Superior temporal gyrus (tissue), 1 donor: ENCODE results near the gene SEC63.
"Not testable (repeated sequence)": the region's sequence is repeated elsewhere in the genome, so short reads cannot be mapped to it uniquely, and the experiment has no call there.

Experiments used
- DNase-seq: peaks from one replicate; pipeline ENCODE4 v3.0.0-alpha.2; 2016; ENCODE audit errors: extremely low spot score

The SEC63 gene, protein sequence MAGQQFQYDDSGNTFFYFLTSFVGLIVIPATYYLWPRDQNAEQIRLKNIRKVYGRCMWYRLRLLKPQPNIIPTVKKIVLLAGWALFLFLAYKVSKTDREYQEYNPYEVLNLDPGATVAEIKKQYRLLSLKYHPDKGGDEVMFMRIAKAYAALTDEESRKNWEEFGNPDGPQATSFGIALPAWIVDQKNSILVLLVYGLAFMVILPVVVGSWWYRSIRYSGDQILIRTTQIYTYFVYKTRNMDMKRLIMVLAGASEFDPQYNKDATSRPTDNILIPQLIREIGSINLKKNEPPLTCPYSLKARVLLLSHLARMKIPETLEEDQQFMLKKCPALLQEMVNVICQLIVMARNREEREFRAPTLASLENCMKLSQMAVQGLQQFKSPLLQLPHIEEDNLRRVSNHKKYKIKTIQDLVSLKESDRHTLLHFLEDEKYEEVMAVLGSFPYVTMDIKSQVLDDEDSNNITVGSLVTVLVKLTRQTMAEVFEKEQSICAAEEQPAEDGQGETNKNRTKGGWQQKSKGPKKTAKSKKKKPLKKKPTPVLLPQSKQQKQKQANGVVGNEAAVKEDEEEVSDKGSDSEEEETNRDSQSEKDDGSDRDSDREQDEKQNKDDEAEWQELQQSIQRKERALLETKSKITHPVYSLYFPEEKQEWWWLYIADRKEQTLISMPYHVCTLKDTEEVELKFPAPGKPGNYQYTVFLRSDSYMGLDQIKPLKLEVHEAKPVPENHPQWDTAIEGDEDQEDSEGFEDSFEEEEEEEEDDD

GRCh38 chr6:107957909-107958688 is at the start of gene SEC63:
Gene SEC63, minus strand, starts transcription at chr6:107958208. Its CDS starts 199 bp downstream, at chr6:107958009.
- peak; percentile 94 for DNase-seq

DNA sequence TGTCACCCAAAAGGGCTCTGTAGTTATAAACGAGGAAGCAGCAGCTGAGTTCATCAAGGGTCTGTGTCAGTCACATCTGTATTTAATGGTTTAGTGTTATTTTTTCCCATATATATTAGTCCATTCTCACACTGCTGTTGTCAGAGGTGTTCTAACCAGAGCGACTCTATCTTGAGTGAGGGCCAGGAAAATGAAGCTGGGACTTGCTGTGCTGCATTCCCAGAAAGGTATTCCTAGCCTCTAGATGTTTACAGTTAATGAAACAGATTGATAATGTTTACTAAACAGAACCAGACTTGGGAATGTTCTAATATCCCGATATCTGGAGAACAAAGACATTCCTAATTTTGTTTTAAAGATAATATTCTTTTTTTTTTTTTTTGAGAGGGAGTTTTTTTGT is 48.0 kb upstream of the SEC63 start:
- no peak for DNase-seq

GRCh38 chr6:108004861-108005260 is 46.9 kb upstream of the SEC63 start:
- DNase-seq = no peak

DNA sequence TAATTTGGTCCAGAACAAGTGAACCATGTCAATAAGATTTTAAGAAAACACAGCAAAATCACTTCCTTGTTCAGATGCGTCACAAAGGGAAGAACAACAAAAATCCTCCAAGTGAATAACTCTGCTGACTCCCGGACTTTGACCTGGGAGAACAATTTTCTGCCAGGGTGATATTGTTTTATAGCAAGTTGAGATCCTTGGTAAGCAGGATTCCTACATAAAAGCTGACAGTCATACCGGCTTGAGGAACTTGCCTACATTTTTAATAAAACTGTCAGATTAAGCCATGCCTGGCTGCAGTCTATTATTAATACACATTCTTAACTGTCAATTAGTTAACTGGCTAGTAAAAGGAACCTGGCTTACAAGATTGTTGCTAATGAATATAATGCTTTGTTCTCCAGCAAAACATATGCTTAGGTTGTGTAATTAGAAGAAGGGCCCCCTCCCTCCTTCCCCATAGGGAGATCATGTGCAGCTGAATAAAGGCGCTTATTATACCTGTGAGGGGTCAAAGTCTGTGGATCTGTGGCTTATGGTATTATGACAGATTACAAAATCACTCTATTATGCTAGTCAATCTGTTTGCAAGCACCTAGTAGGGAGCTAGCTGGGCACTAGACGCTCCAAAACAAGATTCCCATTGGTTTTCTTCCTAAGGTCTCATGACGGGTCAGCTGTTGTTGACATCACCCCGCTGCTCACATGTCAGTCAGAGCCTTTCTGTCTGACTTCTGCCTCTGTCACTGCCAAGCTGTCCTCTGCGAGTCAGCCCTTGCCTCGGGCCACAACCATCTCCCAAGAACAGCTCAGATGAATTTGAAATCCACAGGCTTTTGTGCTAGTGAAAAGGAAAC is 44.6 kb upstream of the SEC63 start:
- peak; percentile 97 for DNase-seq

GRCh38 chr6:108001696-108002231 is 43.8 kb upstream of the SEC63 start:
- DNase-seq = no peak

GRCh38 chr6:108000259-108000658 is 42.3 kb upstream of the SEC63 start:
- not testable (repeated sequence) for DNase-seq

- DNase-seq = no peak
Observed at GRCh38 chr6:107999341-107999740, 41.3 kb upstream of the SEC63 start.

- no peak for DNase-seq
Observed at GRCh38 chr6:107991772-107992550, 34.0 kb upstream of the SEC63 start.

GRCh38 chr6:107991061-107991460 is 33.1 kb upstream of the SEC63 start:
- DNase-seq = no peak

- DNase-seq = not testable (repeated sequence)
Observed at GRCh38 chr6:107990587-107990986, 32.6 kb upstream of the SEC63 start.

DNA sequence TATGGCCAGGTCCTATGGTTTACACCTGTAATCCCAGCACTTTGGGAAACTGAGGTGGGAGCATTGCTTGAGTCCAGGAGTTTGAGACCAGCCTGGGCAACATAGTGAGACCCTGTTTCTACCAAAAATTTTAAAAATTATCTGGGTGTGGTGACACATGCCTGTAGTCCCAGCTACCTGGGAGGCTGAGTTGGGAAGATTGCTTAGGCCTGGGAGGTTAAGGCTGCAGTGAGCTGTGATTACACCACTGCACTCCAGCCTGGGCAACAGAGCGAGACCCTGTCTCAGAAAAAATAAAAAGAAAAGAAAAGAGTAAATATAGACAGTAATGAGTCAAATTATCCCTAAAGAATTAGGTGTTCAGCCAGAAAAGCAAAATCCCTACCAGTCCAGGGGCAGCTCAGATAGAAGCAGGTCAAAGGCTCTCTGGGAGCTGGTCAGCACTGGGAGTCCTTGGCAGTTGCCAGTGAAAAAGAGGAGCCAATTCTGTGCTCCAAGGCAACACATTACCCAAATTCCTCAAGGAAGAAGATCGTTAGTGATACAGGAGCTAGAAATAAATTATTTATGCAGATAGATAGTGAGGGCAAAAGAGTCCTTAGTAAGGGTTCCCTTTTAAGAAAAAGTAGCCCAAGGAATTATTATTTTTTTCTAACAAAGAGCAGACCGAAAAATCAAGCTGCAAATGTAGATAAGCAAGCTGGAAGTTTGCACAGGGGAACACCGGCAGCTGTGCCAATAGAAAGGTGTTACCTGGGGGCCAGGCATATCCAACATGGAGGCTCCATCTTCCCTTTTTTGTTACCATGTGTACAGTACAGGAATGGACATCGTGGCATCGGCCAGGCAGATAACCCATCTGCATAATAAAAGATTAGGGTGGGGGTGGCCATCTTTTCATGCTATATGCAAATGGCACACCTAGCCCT is 31.4 kb upstream of the SEC63 start:
- DNase-seq = no peak

DNA sequence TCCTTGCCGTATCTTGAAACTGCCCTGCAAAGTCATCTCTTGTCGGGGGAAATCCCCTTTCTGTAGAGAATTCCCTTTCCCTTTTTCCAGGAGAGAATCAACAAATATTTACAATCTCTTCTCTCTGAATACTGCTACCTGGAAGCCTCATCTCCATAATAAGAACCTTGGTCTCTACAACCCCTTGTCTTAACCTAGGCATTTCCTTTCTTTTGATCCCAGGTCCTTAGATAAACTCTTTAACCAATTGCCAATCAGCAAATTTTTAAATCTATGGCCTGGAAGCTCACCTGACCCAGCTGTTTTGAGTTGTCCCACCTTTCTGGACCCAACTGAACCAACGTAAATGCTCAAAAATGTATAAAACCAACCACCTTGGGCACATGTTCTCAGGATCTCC is 30.6 kb upstream of the SEC63 start:
- no peak for DNase-seq

DNA sequence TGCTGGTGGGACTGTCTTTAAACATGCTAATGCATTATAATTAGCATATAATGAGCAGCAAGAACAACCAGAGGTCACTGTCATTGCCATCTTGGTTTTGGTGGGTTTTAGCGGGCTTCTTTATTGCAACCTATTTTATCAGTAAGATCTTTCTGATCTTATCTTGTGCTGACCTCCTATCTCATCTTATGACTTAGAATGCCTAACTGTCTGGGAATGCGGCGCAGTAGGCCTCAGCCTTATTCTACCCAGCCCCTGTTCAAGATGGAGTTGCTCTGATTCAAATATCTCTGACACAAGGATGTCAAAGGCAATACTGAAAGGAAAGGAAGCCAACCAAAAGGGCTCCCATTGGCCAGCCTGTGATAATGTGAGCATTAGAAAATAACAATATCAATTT is 29.8 kb upstream of the SEC63 start:
- no peak for DNase-seq

DNA sequence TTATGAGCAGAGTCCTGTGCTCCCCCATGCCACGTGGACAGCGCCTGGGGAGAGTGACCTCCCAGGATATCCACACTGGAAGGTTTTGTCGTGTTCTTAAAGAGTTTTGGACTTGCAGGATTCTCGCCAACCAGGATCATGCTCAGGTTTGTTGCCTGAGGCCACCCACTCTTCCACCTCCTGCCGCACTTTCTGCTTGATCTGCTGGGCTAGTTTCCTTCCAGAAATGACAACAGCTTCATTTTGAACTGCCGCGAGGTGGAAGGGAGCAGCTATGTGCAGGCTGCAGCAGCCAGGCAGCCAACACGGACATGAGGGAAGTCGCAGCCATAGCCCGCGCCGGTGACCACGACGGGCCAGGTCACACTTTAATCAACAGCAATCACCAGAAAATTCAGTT is 27.7 kb upstream of the SEC63 start:
- DNase-seq = no peak

DNA sequence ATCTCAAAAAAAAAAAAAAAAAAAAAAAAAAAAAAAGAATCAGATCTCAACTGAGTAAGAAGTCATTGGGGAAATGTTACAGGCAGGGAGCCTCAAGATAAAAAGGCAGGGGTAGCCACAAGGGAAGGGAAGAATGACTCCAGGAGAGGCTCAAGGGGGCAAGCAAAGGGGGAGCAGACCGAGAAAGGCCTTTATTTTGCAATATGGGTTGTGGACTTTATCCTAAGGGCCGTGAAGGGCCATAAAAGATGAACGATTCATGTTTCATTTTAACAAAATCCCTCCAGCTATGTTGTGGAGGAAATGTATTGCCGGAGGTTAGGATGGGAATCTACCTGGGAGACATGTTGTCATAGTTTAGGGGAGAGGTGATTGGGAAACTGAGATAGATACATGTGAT is 25.8 kb upstream of the SEC63 start:
- DNase-seq = no peak

- no peak for DNase-seq
Observed at GRCh38 chr6:107982486-107982885, 24.5 kb upstream of the SEC63 start.

DNA sequence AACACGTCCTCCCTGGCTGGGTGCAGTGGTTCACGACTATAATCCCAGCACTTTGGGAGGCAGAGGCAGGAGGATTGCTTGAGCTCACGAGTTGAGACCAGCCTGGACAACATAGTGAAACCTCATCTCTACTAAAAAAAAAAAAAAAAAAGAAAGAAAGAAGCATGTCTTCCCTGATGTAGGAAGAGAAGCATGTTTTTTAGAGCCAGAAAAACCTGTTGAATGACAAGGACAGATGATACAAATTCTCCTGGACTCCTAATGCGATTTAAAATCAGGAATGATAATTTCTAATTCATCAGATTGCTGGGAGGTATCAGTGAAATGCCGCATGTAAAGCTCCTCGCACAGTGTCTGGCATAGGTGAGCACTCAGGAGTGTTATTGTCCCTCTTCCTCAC is 23.7 kb upstream of the SEC63 start:
- no peak for DNase-seq

DNA sequence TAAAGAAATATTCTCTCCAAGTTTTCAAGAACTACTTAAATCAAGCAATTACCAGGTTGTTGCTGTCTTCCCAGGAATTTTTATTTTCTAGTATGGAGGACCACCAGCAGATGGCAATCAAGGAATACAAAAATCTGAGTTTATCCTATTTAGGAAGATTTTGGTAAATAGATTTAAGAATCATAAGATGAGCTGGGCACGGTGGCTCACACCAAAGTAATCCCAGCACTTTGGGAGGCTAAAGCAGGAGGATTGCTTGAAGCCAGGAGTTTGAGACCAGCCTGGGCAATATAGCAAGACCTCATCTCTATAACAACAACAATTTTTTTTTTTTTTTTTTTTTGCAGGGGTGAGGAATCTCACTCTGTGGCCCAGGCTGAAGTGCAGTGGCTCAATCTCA is 19.3 kb upstream of the SEC63 start:
- peak; percentile 83 for DNase-seq

- no peak for DNase-seq
Observed at GRCh38 chr6:107976155-107976783, 18.3 kb upstream of the SEC63 start.
